Measurements from ENCODE around the gene PREB.

PREB gene

DNA sequence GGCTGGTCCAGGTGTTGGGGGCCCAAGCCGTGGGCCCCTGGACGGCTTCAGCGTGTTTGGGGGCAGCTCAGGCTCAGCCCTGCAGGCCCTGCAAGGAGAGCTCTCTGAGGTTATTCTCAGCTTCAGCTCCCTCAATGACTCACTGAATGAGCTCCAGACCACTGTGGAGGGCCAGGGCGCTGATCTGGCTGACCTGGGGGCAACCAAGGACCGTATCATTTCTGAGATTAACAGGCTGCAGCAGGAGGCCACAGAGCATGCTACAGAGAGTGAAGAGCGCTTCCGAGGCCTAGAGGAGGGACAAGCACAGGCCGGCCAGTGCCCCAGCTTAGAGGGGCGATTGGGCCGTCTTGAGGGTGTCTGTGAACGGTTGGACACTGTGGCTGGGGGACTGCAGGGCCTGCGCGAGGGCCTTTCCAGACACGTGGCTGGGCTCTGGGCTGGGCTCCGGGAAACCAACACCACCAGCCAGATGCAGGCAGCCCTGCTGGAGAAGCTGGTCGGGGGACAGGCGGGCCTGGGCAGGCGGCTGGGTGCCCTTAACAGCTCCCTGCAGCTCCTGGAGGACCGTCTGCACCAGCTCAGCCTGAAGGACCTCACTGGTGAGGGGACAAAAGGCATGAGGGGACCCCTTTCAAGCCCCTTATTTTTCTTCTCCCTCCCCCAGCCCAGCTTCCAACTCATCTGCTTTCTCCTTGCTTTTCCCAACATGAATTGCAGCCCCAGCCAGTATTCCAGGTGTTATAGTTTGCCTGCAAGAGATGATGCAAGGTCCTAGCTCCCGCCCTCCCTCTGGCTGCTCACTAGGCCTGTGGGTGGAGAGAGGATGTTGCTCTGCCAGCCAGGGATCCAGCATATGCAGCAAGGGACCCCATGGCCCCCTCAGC lies 50.8 kb downstream of the PREB start:
- no peak for DNase-seq (ENCODE audit: low read depth, low spot score)

DNA sequence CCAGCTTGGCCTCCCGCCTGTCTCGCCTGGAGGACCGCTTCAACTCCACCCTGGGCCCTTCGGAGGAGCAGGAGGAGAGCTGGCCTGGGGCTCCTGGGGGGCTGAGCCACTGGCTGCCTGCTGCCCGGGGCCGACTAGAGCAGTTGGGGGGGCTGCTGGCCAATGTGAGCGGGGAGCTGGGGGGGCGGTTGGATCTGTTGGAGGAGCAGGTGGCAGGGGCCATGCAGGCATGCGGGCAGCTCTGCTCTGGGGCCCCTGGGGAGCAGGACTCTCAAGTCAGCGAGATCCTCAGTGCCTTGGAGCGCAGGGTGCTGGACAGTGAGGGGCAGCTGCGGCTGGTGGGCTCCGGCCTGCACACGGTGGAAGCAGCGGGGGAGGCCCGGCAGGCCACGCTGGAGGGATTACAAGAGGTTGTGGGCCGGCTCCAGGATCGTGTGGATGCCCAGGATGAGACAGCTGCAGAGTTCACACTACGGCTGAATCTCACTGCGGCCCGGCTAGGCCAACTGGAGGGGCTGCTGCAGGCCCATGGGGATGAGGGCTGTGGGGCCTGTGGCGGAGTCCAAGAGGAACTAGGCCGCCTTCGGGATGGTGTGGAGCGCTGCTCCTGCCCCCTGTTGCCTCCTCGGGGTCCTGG lies 51.5 kb downstream of the PREB start:
- no peak for DNase-seq (ENCODE audit: low read depth, low spot score)

DNA sequence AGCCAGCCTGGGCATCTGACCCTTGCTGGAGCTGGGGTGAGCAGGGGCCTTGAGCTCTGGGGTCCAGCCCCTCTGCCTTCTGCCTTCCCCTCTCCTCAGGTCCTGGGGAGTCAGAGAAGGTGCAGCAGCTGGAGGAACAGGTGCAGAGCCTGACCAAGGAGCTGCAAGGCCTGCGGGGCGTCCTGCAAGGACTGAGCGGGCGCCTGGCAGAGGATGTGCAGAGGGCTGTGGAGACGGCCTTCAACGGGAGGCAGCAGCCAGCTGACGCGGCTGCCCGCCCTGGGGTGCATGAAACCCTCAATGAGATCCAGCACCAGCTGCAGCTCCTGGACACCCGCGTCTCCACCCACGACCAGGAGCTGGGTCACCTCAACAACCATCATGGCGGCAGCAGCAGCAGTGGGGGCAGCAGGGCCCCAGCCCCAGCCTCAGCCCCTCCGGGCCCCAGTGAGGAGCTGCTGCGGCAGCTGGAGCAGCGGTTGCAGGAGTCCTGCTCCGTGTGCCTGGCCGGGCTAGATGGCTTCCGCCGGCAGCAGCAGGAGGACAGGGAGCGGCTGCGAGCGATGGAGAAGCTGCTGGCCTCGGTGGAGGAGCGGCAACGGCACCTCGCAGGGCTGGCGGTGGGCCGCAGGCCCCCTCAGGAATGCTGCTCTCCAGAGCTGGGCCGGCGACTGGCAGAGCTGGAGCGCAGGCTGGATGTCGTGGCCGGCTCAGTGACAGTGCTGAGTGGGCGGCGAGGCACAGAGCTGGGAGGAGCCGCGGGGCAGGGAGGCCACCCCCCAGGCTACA lies 52.3 kb downstream of the PREB start:
- DNase-seq (ENCODE audit: low read depth, low spot score): no peak
